Muscle layer of colon (tissue), 2 donors: ENCODE measurements around the gene SLC16A6.

Source experiments
- H3K27ac ChIP-seq: one replicate; pipeline ENCODE4 v1.7.0; 2013; ENCODE audit warnings: low read depth, mild to moderate bottlenecking, low read length, moderate library complexity
- H3K27me3 ChIP-seq, 2 donors: one replicate each; pipeline ENCODE4 v1.7.0; 2013; ENCODE audit warnings: low read length in 2 of 2, mild to moderate bottlenecking in 2 of 2; ENCODE audit not compliant: insufficient read depth in 2 of 2, control insufficient read depth in 1 of 2
- H3K36me3 ChIP-seq: one replicate; pipeline ENCODE4 v1.7.0; 2013; ENCODE audit warnings: mild to moderate bottlenecking, low read length; ENCODE audit not compliant: insufficient read depth
- H3K4me1 ChIP-seq: one replicate; pipeline ENCODE4 v1.7.0; 2013; ENCODE audit warnings: mild to moderate bottlenecking, low read length; ENCODE audit not compliant: insufficient read depth
- H3K4me3 ChIP-seq, 2 donors: one replicate each; pipeline ENCODE4 v1.7.0; 2013; ENCODE audit warnings: low read length in 2 of 2, low read depth in 1 of 2, mild to moderate bottlenecking in 1 of 2, moderate library complexity in 1 of 2
- H3K9ac ChIP-seq: one replicate; pipeline ENCODE4 v1.7.0; 2013; ENCODE audit warnings: low read length
- H3K9me3 ChIP-seq: one replicate; pipeline ENCODE4 v1.7.0; 2013; ENCODE audit warnings: mild to moderate bottlenecking, low read length
- donor health status: abdominal sarcoma.
- donor health status: Adenocarcinoma of cecum.

Gene SLC16A6

DNA sequence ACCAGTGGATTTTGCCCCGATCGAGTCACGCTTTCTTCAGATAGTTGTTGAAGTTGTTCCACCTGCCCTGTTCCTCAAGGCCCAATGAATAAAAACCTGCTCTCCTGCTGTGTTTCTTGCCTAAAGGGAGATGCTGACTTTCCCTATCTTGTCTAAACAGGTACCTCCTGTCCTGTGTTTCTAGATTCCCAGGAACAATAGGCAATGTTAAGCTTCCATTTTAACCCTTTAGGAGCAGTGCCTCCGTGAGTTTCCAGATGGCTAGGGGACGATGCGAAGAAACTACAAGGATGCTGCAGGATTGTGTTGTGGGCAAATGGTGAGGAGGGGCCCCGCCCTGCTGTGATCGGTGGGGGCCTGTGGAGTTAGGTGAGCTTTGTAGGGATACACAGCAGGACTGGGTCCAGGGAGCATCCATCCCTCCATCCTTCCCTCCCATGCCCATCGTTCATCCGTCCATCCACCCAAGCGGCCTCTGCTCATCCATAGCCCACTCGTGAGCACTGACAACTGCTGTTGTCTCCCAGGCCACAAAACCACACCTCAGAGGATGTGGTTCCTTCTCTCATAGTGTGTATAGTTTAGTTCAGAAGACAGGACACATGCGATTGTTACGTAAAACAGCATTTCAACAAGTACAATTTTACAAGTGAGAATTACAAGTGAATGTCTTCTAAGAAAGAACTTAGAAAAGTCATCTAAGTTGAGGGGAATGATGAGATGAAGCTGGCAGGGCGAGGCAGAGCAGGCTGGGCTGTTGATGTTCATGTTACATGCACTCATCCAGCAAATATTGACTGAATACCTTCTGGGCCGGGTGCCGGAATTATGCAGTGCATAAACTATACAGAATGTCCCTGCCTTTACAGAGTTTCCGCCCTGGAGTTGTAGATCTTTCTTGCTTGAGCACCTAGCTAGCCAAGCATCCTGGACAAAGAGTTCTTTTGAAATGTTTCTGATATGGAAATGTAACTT, 5.6 kb upstream of the SLC16A6 start:
- Histone ChIP-seq H3K4me3 (no peak overlapping the region), H3K27ac (no peak overlapping the region), H3K4me1 (peaks cover 8% of the 10 kb centered on the region), H3K27me3 (peaks cover 37 to 38% of the 10 kb centered on the region in 2 donors), H3K36me3 (no peaks in the 10 kb centered on the region), H3K9me3 (no peaks in the 10 kb centered on the region), H3K9ac (no peak overlapping the region)

- no peak overlapping the region for H3K9ac ChIP-seq
- H3K9me3 ChIP-seq, result no peaks in the 10 kb centered on the region
- peaks cover 37 to 46% of the 10 kb centered on the region in 2 donors for H3K27me3 ChIP-seq
- no peaks in the 10 kb centered on the region for H3K36me3 ChIP-seq
- no peak overlapping the region for H3K27ac ChIP-seq
- H3K4me3 ChIP-seq, result no peak overlapping the region
- peaks cover 13% of the 10 kb centered on the region for H3K4me1 ChIP-seq
These were observed 4.2 kb upstream of the SLC16A6 start for GRCh38 chr17:68295086-68295485.

DNA sequence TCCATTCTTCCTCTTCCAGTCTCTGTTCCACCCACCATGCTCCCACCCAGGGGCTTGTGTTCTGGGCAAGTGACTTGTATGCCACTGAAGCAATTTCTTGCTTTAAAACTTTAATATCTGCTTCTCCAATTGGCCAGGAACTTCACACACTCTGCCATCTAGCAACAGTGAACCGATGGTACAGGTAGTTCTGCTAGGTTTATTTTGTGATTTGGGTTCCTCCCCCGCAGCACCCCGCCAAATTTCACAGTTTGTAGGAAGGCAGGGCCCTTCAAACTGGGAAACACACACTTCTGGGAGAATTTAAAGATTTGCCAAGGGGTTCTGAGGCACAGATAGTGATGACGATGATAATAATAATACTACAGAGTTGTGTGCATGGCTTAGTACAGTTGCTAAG, 3.7 kb upstream of the SLC16A6 start:
- Histone ChIP-seq H3K4me3 (no peak overlapping the region), H3K9ac (no peak overlapping the region), H3K36me3 (no peaks in the 10 kb centered on the region), H3K4me1 (peaks cover 13% of the 10 kb centered on the region), H3K27ac (no peak overlapping the region), H3K9me3 (no peaks in the 10 kb centered on the region), H3K27me3 (peaks cover 37 to 46% of the 10 kb centered on the region in 2 donors)

DNA sequence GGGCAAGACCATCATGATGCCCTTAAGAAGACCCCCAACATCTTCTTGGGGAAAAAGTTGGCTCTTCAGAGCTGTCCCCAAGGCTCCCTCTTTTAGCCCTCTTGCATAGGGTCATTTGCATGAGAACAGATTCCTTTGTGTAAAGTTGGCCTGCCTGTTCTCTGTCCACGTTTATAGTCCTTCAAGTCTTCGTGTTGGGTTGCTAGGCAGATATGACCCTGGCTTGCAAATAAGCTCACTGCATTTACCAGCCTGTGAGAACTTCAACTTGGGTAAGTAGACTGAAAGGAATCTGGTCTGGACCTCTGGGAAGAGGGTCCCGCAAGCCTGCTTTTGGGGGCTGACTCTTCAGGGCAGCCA, 3.2 kb upstream of the SLC16A6 start:
- no peaks in the 10 kb centered on the region for H3K36me3 ChIP-seq
- no peak overlapping the region for H3K4me3 ChIP-seq
- peaks cover 13% of the 10 kb centered on the region for H3K4me1 ChIP-seq
- no peak overlapping the region for H3K9ac ChIP-seq
- H3K9me3 ChIP-seq, result no peaks in the 10 kb centered on the region
- peaks cover 37 to 46% of the 10 kb centered on the region in 2 donors for H3K27me3 ChIP-seq
- H3K27ac ChIP-seq, result no peak overlapping the region

DNA sequence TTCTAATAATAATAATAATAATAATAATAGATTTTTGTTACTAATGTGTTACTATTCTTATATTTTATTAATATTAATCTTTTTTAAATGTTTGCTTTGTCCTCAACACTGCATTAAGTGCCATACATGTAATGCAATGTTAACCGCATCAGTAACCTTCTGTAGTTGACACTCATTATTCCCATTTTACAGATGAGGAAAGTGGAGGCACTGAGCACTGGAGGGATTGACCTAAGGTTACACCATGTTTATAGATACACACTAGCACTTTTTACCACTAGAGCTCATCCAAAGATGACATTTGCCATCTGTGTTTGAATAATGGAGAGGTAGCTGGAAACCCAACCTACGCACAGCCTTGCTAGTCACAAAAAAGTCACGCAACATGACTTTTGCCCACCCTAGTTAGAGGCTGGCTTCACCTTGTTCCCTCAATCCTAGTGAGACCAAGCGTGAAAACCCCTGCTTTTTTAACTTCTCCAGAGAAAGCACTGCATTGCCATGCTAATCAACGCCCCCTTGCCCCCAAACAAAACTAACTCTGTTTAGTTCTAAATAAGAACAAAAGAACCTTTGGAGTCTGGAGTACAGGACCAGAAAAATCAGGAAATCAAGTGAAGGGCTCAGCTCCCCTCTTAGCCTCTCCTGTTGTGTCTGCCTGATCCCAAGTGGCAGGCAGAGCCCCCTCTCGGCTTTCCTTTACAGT, 2.7 kb upstream of the SLC16A6 start:
- Histone ChIP-seq H3K9me3 (no peaks in the 10 kb centered on the region), H3K4me1 (peaks cover 13% of the 10 kb centered on the region), H3K27ac (no peak overlapping the region), H3K4me3 (no peak overlapping the region), H3K9ac (no peak overlapping the region), H3K36me3 (no peaks in the 10 kb centered on the region), H3K27me3 (peaks cover 37 to 46% of the 10 kb centered on the region in 2 donors)

GRCh38 chr17:68292689-68293040, 1.7 kb upstream of the SLC16A6 start:
- Histone ChIP-seq H3K4me1 (peaks cover 13% of the 10 kb centered on the region), H3K9me3 (no peaks in the 10 kb centered on the region), H3K27me3 (peaks cover 37 to 46% of the 10 kb centered on the region in 2 donors), H3K36me3 (no peaks in the 10 kb centered on the region), H3K9ac (no peak overlapping the region), H3K27ac (no peak overlapping the region), H3K4me3 (peak overlapping the region in 1 of 2 donors; percentile 55)

DNA sequence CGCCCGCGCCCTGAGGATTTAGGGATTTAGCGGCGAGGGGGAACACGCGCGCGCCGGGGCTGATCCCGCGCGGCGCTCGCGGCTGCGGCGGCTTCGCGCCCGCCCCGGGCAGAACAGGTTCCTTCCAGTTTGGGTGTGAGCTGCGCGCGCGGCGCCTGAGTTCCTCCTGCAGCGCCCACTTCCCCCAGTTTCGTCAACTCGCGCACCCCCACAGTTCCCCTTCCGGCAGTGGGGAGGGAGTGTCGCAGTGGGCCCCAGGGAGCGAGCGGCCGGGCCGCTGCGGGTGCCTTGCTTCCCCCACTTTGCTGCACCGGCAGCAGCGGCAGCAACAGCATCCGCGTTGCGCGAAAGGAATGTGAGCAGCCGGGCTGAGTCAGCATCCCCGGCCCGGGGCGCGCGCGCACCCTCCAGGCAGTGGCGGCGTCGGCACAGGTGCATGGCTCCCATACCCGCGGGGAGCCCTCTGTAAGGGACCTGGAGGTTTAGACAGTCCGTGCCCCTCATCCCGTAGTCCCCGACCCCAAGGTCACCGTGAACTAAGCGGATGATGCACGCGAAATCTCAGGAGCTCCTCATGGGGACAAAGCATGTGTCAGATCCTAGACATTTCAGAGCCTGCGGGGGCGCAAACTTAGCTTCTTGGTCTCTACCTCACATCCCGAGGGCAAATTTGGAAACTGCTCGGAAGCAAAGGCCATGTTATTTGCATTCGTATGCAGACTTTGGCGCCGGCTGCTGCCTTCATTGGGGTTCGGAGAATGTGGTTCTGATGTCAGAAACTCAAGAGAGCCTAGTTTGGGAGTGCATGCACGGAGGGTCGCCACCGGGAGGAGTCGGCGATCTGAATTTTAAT, 1.1 kb upstream of the SLC16A6 start:
- H3K4me3 ChIP-seq, result peak overlapping the region; percentile 55 to 58
- H3K36me3 ChIP-seq, result no peaks in the 10 kb centered on the region
- no peak overlapping the region for H3K27ac ChIP-seq
- H3K9ac ChIP-seq, result no peak overlapping the region
- H3K27me3 ChIP-seq, result peaks cover 37 to 46% of the 10 kb centered on the region in 2 donors
- H3K9me3 ChIP-seq, result no peaks in the 10 kb centered on the region
- H3K4me1 ChIP-seq, result peaks cover 13% of the 10 kb centered on the region

DNA sequence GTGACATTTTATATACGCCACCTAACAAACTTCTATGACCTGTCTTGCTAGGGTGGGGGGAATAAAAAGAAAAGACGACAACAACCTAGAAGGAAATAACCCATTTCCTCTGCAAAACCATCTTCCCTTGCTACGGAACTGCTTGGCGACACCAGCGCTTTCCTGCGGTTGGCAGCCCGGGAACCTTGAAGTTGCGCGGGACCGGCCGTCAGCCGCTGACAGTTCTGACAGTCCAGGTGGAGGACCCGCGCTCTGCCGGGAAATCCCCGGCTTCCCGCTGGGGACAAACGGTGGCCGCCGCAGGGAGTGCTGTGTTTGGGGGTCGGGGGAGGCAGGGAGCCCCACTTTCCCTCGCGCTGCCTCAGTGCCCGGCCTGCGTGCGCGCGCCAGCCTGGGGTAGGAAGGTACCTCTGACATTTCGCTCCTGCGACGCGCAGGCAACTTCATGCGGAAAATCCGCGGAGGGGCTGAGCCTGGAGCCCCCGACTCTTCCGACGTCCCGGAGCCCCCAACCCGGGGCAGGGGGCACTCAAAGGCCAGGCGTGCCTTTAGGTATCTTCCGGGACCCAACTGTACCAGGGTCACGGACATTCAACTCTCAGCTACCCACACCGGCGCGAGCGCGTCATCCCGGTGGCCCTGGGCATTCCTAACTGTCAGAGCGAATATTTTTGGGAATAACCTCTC, 516 bp downstream of the SLC16A6 start:
- Histone ChIP-seq H3K9me3 (no peaks in the 10 kb centered on the region), H3K27ac (no peak overlapping the region), H3K9ac (no peak overlapping the region), H3K27me3 (peaks cover 29 to 42% of the 10 kb centered on the region in 2 donors), H3K36me3 (no peaks in the 10 kb centered on the region), H3K4me1 (peaks cover 13% of the 10 kb centered on the region), H3K4me3 (peak overlapping the region; percentile 23 to 32)

DNA sequence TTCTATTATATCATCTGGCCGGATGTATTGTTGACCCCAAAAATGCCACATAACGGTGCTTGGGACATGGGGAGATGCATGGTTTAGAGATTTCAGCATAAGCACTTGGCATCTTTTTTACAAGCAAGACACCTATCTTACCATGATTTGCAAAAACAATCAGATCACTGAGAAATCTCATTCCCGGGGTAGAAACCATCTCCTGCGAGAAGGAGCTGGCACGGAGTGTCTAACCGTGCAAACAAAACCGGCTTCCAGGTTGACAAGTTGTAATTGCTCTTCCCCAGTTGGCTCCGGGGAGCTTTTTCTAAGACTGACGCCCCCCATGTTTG, 1.0 kb downstream of the SLC16A6 start:
- no peak overlapping the region for H3K9ac ChIP-seq
- H3K9me3 ChIP-seq, result no peaks in the 10 kb centered on the region
- peaks cover 25 to 39% of the 10 kb centered on the region in 2 donors for H3K27me3 ChIP-seq
- no peaks in the 10 kb centered on the region for H3K36me3 ChIP-seq
- H3K27ac ChIP-seq, result no peak overlapping the region
- H3K4me3 ChIP-seq, result no peak overlapping the region
- H3K4me1 ChIP-seq, result peaks cover 13% of the 10 kb centered on the region

GRCh38 chr17:68289473-68289872, 1.5 kb downstream of the SLC16A6 start:
- no peak overlapping the region for H3K27ac ChIP-seq

More at GRCh38 chr17:68289473-68289872, 1.5 kb downstream of the SLC16A6 start:
- peaks cover 22 to 35% of the 10 kb centered on the region in 2 donors for H3K27me3 ChIP-seq
- no peaks in the 10 kb centered on the region for H3K36me3 ChIP-seq
- H3K4me1 ChIP-seq, result peaks cover 13% of the 10 kb centered on the region
- no peak overlapping the region for H3K4me3 ChIP-seq
- no peak overlapping the region for H3K9ac ChIP-seq
- H3K9me3 ChIP-seq, result no peaks in the 10 kb centered on the region
